ENCODE data around the gene GCM1.
"Not testable (repeated sequence)": the region's sequence is repeated elsewhere in the genome, so short reads cannot be mapped to it uniquely, and the experiment has no call there.

Gene GCM1

GRCh38 chr6:53148684-53149083 lies at the start of gene GCM1:
Gene GCM1, minus strand, starts transcription at chr6:53148841. Its CDS starts 3,209 bp downstream, at chr6:53145632.
- no peak for DNase-seq

GRCh38 chr6:53197553-53197952 lies 48.9 kb upstream of the GCM1 start:
- DNase-seq: no peak

- DNase-seq: no peak
Observed at GRCh38 chr6:53195048-53195447, 46.4 kb upstream of the GCM1 start.

- DNase-seq: no peak
Observed at GRCh38 chr6:53192682-53193188, 44.1 kb upstream of the GCM1 start.

GRCh38 chr6:53189554-53189953 lies 40.9 kb upstream of the GCM1 start:
- peak; percentile 49 for DNase-seq

GRCh38 chr6:53188833-53189232 lies 40.2 kb upstream of the GCM1 start:
- DNase-seq: no peak

- DNase-seq: no peak
Observed at GRCh38 chr6:53180678-53181077, 32.0 kb upstream of the GCM1 start.

GRCh38 chr6:53179961-53180651 lies 31.5 kb upstream of the GCM1 start:
- DNase-seq: no peak

- no peak for DNase-seq
Observed at GRCh38 chr6:53178837-53179432, 30.3 kb upstream of the GCM1 start.

GRCh38 chr6:53175027-53175426 lies 26.4 kb upstream of the GCM1 start:
- no peak for DNase-seq

GRCh38 chr6:53172468-53172803 lies 23.8 kb upstream of the GCM1 start:
- no peak for DNase-seq

GRCh38 chr6:53171605-53172467 lies 23.2 kb upstream of the GCM1 start:
- DNase-seq: peak; percentile 72

GRCh38 chr6:53168516-53169267 lies 20.1 kb upstream of the GCM1 start:
- DNase-seq: peak; percentile 78

GRCh38 chr6:53165293-53165692 lies 16.7 kb upstream of the GCM1 start:
- DNase-seq: no peak

GRCh38 chr6:53162606-53163005 lies 14.0 kb upstream of the GCM1 start:
- DNase-seq: no peak

- DNase-seq: no peak
Observed at GRCh38 chr6:53161481-53162009, 12.9 kb upstream of the GCM1 start.

GRCh38 chr6:53159558-53159957 lies 10.9 kb upstream of the GCM1 start:
- no peak for DNase-seq

- not testable (repeated sequence) for DNase-seq
Observed at GRCh38 chr6:53158076-53158475, 9.4 kb upstream of the GCM1 start.

GRCh38 chr6:53155279-53155678 lies 6.6 kb upstream of the GCM1 start:
- not testable (repeated sequence) for DNase-seq

GRCh38 chr6:53154794-53155193 lies 6.2 kb upstream of the GCM1 start:
- no peak for DNase-seq

- no peak for DNase-seq
Observed at GRCh38 chr6:53154071-53154470, 5.4 kb upstream of the GCM1 start.

GRCh38 chr6:53152576-53152975 lies 3.9 kb upstream of the GCM1 start:
- no peak for DNase-seq

- no peak for DNase-seq
Observed at GRCh38 chr6:53151676-53152075, 3.0 kb upstream of the GCM1 start.

Measured in kidney glomerular epithelial cell (primary cell).